8988T (cell line): ENCODE results near the gene HOMER1.

Experiments
- DNase-seq: peaks from one replicate; pipeline ENCODE4 v3.0.0; 2011

Gene HOMER1

DNA sequence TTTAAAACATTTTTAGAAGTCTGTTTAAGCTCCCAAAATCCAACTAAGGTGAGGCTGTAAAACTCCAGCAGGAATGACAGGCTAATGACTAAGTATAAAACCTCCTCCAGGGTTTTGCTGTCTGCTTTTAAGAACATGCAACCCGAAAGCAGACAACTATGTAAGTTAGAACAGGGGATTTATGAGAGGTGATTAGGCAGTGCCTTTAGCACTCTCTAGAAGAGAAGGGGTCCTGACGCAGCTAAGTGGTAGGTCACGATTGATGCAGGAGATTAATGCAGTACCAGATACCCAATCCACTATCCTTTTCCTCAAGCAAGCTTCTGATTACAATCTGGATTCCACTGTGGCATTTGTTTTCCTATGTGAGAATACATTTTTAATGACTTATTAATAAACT lies 25.9 kb downstream of the HOMER1 start:
- DNase-seq = no peak

- no peak for DNase-seq
Observed at GRCh38 chr5:79487251-79487650, 26.7 kb downstream of the HOMER1 start.

GRCh38 chr5:79486116-79486515 lies 27.8 kb downstream of the HOMER1 start:
- DNase-seq = no peak

- DNase-seq = no peak
Observed at GRCh38 chr5:79484731-79485130, 29.2 kb downstream of the HOMER1 start.

DNA sequence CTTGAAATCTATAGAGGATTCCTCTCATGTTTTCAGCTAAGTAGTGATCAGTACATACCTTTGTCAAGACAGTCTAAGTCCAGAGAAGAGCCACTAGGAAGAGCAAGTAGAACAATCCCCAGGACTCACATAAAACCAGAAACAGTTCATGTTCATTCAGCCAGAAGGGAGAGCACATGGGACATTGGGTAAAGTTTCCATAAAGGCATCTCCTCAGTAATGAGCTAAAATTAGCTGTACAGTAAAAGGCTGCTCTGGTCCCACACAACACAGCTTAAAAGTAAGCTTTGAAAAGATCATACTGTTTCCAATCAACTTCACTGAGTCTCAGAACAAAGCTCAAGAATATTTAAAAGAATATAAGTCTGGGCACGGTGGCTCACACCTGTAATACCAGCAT lies 32.4 kb downstream of the HOMER1 start:
- no peak for DNase-seq

- DNase-seq = no peak
Observed at GRCh38 chr5:79480991-79481390, 32.9 kb downstream of the HOMER1 start.

DNA sequence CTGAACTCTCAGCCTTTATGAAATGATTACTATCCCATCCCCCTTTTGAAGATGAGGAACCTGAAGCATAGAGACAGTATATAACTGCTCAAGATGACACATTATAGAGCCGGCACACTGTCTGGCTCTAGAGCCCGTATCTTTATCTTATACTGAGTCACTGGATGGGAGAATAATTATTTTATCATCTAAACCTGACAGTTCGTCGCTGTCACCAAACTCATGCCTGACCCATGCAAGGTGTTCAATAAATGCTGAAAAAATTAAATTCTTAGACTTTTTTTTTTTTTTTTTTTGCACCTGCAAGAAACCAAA lies 38.8 kb downstream of the HOMER1 start:
- no peak for DNase-seq

DNA sequence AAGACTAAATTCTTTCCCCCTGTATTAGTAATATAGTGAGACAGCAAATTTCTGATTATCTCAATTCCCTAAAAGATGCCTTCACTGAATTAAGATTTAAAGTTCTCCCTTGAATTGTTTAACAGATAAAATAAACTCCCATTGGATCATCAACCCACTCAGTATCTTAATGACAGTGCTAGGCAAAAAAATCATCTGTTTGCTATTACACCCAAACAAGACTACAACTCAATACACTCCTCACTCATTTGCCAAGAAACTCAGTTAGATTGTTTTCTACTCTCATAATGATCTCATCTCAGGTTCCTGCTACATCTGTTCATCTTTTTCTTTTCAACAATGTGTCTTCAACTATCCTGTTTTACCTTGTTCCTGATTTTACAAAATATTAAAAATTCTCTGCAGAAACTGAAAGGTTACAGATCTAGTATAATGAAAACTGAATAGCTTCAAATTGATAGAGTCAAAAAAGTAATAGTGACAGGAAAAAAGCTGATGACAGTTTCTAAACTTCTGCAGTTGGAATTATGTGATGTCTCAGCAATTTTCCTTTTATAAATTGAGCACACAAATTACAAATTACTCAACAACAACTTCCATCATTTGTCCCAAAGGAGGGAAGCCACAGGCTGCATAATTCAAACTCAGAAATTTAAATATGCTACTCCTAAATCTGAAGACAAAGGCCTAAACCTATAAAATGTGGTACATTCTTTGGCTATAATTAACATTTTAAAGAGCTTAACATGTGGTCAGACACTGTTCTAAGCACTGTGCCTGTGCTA lies 39.4 kb downstream of the HOMER1 start:
- no peak for DNase-seq

GRCh38 chr5:79471556-79471955 lies 42.4 kb downstream of the HOMER1 start:
- no peak for DNase-seq

GRCh38 chr5:79464695-79465332 lies 49.1 kb downstream of the HOMER1 start:
- DNase-seq = no peak

DNA sequence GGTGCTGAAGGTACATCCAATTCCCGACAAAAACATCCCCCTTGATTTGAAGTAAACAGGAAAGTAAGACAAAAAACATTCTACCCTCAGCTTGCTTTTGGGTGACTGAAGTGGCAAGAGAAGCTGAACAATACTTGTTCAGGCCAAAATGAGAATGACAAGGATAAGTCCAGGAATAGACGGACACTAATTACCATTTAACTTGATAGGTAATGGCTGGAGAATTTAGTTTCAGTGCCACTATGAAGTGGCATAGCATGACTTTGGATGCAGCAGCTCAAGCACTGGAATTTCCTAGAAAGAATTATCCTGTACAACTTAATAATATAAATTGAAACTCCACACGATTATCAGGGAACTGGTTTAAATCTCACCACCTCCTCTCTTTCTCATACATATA lies 49.7 kb downstream of the HOMER1 start:
- no peak for DNase-seq

DNA sequence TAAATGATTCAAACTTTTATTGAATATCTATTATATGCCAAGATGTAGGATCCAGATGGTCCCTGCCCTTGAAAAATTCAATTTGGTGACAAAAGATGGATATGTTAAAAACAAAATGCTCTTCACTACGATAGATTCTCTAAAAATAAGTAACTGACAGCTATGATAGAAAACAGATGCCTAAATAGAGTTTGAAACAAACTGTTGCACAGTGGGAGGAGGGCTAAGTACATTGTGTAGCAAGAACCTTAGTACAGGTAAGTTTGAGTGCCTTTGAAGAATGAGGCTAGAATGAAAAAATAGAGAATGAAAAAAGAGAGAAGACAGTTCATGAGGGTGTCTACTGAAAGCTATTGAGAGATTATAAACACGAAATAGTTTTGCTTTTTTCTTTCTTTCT lies 54.3 kb downstream of the HOMER1 start:
- DNase-seq = no peak

DNA sequence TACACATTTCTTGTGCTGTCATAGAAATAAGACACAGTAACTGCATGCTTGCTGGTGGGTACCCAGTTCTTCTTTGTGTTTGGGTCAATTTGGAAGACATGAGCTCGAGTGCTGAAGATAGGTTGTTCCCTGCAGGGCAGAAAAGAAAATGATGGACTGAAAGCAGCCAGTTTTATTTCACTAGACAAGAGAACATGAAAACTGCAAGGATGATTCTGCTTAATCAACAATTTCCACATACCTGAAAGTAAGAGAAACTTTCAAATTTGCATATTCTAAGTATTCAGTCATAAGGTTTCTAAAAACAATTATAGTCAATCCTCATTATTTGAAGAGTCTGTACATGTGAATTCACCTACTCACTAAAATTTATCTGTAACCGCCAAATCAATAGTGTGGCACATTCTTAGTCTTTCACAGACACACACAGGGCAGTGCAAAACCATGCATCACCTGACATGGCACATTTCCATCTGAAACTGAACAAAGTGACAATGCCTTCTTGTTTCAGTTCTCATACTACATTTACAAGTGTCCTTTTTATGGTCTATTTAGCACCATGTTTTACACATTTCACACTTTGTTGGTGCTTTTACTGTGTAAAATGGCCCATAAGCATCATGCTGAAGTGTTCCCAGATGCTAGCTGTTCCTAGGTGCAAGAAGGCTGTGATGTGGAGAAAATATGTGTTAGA lies 56.9 kb downstream of the HOMER1 start:
- DNase-seq = no peak

DNA sequence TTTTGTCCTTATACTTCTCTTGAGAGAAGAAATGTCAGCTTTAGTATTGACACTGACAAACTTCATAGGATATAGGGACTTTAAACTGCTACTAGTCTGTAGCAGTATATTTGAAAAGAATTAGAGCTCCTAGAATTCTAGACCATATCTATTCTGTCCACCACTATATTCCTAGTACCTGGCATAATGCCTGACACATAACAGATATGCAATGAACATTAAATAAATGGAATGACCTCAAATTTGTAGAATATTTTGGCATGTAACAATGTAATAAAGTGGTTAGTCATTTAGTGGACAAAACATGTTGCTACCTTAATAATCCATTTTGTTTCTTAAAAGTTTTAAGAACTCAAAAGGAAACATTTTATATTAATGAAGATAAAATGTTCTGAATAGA lies 57.5 kb downstream of the HOMER1 start:
- no peak for DNase-seq

DNA sequence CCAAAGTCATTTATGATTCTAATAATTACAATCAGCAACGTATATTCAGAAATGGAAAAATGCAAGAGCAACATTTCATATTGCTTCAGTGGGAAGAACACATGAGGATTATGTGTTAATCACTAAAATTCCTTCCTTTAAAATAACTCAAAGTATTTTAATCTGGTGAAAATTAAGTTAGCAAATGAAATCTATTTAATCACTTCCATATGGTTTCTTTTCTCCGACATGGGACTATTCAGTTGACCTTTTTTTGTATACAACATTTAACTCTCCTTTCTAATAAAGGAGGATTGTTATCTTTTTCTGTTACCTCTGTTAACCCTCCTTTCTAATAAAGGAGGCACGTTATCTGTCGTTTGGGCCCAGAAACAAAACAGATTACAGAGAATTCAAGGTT lies 59.9 kb downstream of the HOMER1 start:
- DNase-seq = no peak

GRCh38 chr5:79448336-79448735 lies 65.6 kb downstream of the HOMER1 start:
- DNase-seq = no peak

- no peak for DNase-seq
Observed at GRCh38 chr5:79436821-79437220, 77.1 kb downstream of the HOMER1 start.

GRCh38 chr5:79436224-79436623 lies 77.7 kb downstream of the HOMER1 start:
- no peak for DNase-seq

DNA sequence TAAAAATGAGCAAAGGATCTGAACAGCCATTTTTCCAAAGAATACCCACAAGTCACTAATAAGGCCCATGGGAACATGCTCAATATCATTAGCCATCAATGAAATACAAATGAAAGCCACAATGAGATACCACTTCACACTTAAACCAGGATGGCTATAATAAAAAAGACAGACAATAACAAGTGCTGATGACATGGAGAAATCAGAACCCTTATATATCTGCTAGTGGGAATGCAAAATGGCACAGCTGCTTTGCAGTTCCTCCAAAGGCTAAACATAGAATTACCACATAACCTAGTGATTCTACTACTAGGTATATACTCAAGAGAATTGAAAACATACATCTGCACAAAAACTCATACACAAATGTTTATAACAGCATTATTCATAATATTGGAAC lies 83.7 kb downstream of the HOMER1 start:
- DNase-seq = no peak

DNA sequence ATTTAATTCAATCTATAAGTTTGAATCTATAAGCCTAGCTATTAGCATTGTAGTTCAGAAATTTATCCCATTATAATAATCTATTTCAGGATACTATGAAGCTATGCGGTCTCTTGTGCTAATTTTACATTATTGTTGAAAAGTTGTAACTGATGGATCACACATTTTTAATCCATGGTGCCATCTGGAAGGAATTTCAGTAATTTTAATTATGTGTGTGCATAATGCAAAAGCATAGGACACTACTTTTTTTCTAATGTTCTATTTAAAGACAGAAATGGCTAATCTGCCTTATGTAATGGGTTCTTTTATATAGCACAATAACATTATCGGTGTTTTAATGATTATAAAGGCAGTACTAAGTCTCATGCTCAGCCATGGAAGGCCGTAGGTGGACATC lies 90.6 kb downstream of the HOMER1 start:
- DNase-seq = no peak

DNA sequence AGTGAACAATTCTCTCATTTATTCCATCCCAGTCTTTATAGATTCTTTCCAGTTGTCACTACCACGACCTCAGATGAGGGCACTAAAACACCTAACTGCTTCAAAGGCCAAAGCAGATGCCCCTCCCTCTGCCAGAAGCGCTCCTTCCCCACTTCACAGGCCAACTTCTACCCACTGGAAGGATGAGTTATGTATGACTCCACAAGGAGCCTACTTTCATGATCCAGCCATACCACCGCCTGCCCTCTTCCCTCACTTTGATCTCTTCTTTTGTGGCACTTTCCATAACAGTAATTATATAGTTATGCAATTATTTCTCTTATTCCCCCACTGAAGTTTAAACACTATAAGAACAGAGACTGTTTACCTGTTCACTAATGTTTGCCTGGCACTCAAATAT lies 93.7 kb downstream of the HOMER1 start:
- no peak for DNase-seq

DNA sequence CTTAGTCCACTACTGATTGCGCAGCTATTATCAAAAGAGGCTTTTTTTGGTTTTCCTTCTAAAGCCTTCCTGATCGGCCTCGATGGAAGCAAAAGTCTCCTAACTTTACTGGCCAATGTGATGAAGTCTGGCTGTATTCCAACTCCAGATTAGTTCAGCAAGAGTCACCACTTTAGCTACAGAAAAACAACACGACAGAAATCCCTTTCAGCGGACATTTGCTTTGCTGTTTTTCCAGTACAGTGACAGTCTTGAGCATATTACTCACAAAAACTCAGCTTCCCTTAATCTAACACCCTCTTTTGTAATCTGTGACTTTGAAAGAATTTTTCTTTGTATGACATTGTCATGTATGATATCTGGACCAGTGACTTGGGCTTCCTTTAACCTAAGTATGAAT lies 95.7 kb downstream of the HOMER1 start:
- DNase-seq = no peak

DNA sequence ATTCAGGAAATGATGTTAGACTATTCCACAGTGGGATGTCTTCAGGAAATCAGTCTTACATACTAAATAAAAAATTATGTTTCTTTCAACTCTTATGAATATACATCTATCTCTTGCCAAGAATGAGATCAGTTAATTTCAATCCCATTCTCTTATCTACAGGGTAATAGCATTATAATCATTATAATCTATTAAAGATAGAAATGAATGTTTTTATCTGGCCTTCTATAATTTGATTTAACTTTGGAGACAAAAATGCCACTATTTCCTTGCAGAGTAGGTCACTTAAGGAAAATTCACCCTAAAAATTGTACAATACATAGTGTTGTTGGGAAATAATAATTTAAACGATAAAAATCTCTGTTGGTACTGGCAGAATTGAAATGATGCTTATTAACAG lies 96.4 kb downstream of the HOMER1 start:
- no peak for DNase-seq

- DNase-seq = no peak
Observed at GRCh38 chr5:79416499-79416898, 97.4 kb downstream of the HOMER1 start.

- no peak for DNase-seq
Observed at GRCh38 chr5:79413112-79413511, 100.8 kb downstream of the HOMER1 start.
